ENCODE measurements around the gene SHH.

SHH gene

DNA sequence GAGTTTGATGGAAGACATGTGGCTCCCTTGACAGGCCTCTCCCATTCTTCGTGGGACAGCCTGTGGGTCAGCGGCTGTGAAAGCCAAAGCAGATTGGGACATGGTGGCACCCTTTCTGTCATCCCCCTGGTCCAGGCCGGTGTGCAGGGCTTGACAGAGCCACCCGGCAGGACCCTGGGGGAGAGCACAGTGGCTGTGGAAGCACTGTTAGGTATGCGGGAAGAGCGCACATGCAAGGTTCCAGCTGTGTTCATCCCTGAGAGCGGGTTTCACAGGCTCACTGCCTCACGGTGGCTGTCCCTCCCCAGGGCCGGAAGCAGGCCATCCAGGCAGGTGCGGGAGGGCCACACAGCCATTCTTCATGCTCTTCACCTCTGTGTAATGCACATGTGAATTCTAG lies 29.8 kb downstream of the SHH start:
- TF ChIP-seq, protein P1, sequence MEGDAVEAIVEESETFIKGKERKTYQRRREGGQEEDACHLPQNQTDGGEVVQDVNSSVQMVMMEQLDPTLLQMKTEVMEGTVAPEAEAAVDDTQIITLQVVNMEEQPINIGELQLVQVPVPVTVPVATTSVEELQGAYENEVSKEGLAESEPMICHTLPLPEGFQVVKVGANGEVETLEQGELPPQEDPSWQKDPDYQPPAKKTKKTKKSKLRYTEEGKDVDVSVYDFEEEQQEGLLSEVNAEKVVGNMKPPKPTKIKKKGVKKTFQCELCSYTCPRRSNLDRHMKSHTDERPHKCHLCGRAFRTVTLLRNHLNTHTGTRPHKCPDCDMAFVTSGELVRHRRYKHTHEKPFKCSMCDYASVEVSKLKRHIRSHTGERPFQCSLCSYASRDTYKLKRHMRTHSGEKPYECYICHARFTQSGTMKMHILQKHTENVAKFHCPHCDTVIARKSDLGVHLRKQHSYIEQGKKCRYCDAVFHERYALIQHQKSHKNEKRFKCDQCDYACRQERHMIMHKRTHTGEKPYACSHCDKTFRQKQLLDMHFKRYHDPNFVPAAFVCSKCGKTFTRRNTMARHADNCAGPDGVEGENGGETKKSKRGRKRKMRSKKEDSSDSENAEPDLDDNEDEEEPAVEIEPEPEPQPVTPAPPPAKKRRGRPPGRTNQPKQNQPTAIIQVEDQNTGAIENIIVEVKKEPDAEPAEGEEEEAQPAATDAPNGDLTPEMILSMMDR (IDR thresholded peaks at IDR 0.05; ENCODE audit: low read length): no peak
- TF ChIP-seq EZH2 (optimal IDR thresholded peaks at IDR 0.05; ENCODE audit: low read depth, low read length) (no peak), EZH2phosphoT487 (IDR thresholded peaks at IDR 0.05; ENCODE audit: low read length) (no peak)
- no peaks in the 10 kb centered on the region for H3K4me1 ChIP-seq (ENCODE audit: low read length)
- no peaks in the 10 kb centered on the region for H3F3A ChIP-seq (ENCODE audit: insufficient read depth, low read length)
- H3K27me3 ChIP-seq (replicated peaks; ENCODE audit: insufficient read depth, low read length): no peaks in the 10 kb centered on the region
- H3K9me3 ChIP-seq (replicated peaks; ENCODE audit: insufficient read depth, low read length): no peaks in the 10 kb centered on the region
- no peak overlapping the region for H3K4me3 ChIP-seq (ENCODE audit: low read length)
- no peak overlapping the region for H3K27ac ChIP-seq (ENCODE audit: low read length)
- H3K36me3 ChIP-seq (replicated peaks; ENCODE audit: insufficient read depth, low read length): peaks cover 11% of the 10 kb centered on the region; the same call in 1 of the 2 replicates
- no peak for DNase-seq
- H3K9me2 ChIP-seq (replicated peaks; ENCODE audit: insufficient read depth, low read length): no peaks in the 10 kb centered on the region
- no peaks in the 10 kb centered on the region for H3K79me2 ChIP-seq (ENCODE audit: low read length)
- no peak overlapping the region for H2AFZ ChIP-seq (ENCODE audit: low read length)
- no peak overlapping the region for H3K9ac ChIP-seq (ENCODE audit: low read length)
- H4K20me1 ChIP-seq (ENCODE audit: insufficient read depth, low read length): no peaks in the 10 kb centered on the region
- no peak overlapping the region for H3K4me2 ChIP-seq (ENCODE audit: low read depth, low read length)

DNA sequence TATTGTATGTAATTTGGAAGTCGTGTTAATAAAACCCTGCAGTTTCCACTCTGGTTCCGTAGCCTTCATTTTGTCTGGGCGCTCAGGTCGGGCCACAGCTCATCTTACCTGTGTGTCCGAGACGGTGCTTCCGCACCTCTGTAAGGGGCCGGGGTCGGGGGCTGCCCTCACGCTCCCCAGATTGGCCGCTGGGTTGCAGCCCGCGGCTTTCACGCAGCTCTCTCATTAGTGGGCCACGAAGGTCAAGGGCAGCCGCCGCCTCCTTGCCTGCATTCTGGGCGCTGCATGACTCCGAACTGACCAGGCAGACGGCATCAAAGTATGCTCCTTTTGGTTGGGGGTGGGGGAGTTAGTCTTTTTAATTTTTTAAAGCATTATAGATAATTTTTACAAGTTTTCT lies 30.8 kb downstream of the SHH start:
- H3K9ac ChIP-seq (ENCODE audit: low read length): no peak overlapping the region
- no peak for TF ChIP-seq EZH2phosphoT487 (IDR thresholded peaks at IDR 0.05; ENCODE audit: low read length)
- TF ChIP-seq EZH2 (optimal IDR thresholded peaks at IDR 0.05; ENCODE audit: low read depth, low read length): no peak
- TF ChIP-seq, protein P1 (IDR thresholded peaks at IDR 0.05; ENCODE audit: low read length): no peak
- no peaks in the 10 kb centered on the region for H3K9me3 ChIP-seq (replicated peaks; ENCODE audit: insufficient read depth, low read length)
- H3K4me3 ChIP-seq (ENCODE audit: low read length): no peak overlapping the region
- H3K4me1 ChIP-seq (ENCODE audit: low read length): no peaks in the 10 kb centered on the region
- no peak overlapping the region for H2AFZ ChIP-seq (ENCODE audit: low read length)
- peaks cover 11% of the 10 kb centered on the region; the same call in 1 of the 2 replicates for H3K36me3 ChIP-seq (replicated peaks; ENCODE audit: insufficient read depth, low read length)
- H3K9me2 ChIP-seq (replicated peaks; ENCODE audit: insufficient read depth, low read length): no peaks in the 10 kb centered on the region
- H3K27me3 ChIP-seq (replicated peaks; ENCODE audit: insufficient read depth, low read length): no peaks in the 10 kb centered on the region
- H3K79me2 ChIP-seq (ENCODE audit: low read length): no peaks in the 10 kb centered on the region
- no peaks in the 10 kb centered on the region for H4K20me1 ChIP-seq (ENCODE audit: insufficient read depth, low read length)
- H3F3A ChIP-seq (ENCODE audit: insufficient read depth, low read length): no peaks in the 10 kb centered on the region
- no peak overlapping the region for H3K27ac ChIP-seq (ENCODE audit: low read length)
- no peak overlapping the region for H3K4me2 ChIP-seq (ENCODE audit: low read depth, low read length)
- DNase-seq: no peak

DNA sequence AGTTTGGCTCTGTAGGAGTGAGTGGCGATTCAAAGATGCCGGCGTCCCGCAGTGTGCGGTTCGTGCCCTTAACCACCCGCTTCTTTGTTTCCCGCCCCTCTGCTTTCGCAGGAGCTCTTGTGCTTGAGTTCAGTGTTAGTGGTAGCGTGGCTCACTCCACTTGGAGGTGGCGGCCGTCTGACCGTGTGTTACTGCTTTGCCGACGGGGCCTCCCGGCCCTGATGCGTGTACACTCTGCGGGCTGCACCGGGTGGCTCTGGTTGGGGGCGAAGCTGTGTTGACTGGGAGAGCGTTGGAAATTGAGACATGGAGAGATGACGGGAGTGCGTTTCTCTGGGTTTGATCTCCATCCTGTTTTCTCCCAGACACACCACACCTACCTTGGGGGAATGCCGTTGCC lies 31.4 kb downstream of the SHH start:
- H3K9me2 ChIP-seq (replicated peaks; ENCODE audit: insufficient read depth, low read length): no peaks in the 10 kb centered on the region
- DNase-seq: no peak
- no peaks in the 10 kb centered on the region for H4K20me1 ChIP-seq (ENCODE audit: insufficient read depth, low read length)
- H3K9ac ChIP-seq (ENCODE audit: low read length): no peak overlapping the region
- H2AFZ ChIP-seq (ENCODE audit: low read length): no peak overlapping the region
- no peak overlapping the region for H3K4me2 ChIP-seq (ENCODE audit: low read depth, low read length)
- H3K4me1 ChIP-seq (ENCODE audit: low read length): no peaks in the 10 kb centered on the region
- peaks cover 11% of the 10 kb centered on the region; the same call in 1 of the 2 replicates for H3K36me3 ChIP-seq (replicated peaks; ENCODE audit: insufficient read depth, low read length)
- no peak overlapping the region for H3K27ac ChIP-seq (ENCODE audit: low read length)
- no peaks in the 10 kb centered on the region for H3K27me3 ChIP-seq (replicated peaks; ENCODE audit: insufficient read depth, low read length)
- H3K9me3 ChIP-seq (replicated peaks; ENCODE audit: insufficient read depth, low read length): no peaks in the 10 kb centered on the region
- H3K79me2 ChIP-seq (ENCODE audit: low read length): no peaks in the 10 kb centered on the region
- H3F3A ChIP-seq (ENCODE audit: insufficient read depth, low read length): no peaks in the 10 kb centered on the region
- H3K4me3 ChIP-seq (ENCODE audit: low read length): no peak overlapping the region
- TF ChIP-seq, protein P1 (IDR thresholded peaks at IDR 0.05; ENCODE audit: low read length): no peak
- TF ChIP-seq EZH2 (optimal IDR thresholded peaks at IDR 0.05; ENCODE audit: low read depth, low read length) (no peak), EZH2phosphoT487 (IDR thresholded peaks at IDR 0.05; ENCODE audit: low read length) (no peak)

Measured in MM.1S (cell line).